HCT116 (cell line): ENCODE measurements around the gene TNFAIP3.

Experiments
- RAD21 ChIP-seq: IDR thresholded peaks from 2 replicates; pipeline ENCODE4 v1.6.1; 2012; ENCODE audit warnings: low read depth, mild to moderate bottlenecking
- SRF ChIP-seq: IDR thresholded peaks from 2 replicates; pipeline ENCODE4 v1.6.1; 2012; ENCODE audit warnings: low read depth
- TF ChIP-seq, protein P1 (sequence below): IDR thresholded peaks from 2 replicates; pipeline ENCODE4 v1.6.1; 2011; ENCODE audit warnings: mild to moderate bottlenecking, low read length, moderate library complexity; ENCODE audit not compliant: insufficient replicate concordance; ENCODE audit errors: extremely low read depth
- TF ChIP-seq, protein P2 (sequence below), 3 experiments: fragments of 200-600 bp in 1 of 3; sonication (generic) in 1 of 3; IDR thresholded peaks in 2 of 3; conservative IDR thresholded peaks in 1 of 3; 2 replicates each; pipeline ENCODE4 v1.5.1; 2012 to 2017; ENCODE audit warnings: low read depth in 2 of 3, low read length in 2 of 3, antibody characterized with exemption in 1 of 3, borderline replicate concordance in 1 of 3, control low read depth in 1 of 3, mild to moderate bottlenecking in 1 of 3, mixed read lengths in 1 of 3, mixed run types in 1 of 3, moderate library complexity in 1 of 3; ENCODE audit not compliant: insufficient read depth in 1 of 3
- TF ChIP-seq, protein P3 (sequence below): IDR thresholded peaks from 2 replicates; pipeline ENCODE4 v1.6.1; 2012

DNA sequence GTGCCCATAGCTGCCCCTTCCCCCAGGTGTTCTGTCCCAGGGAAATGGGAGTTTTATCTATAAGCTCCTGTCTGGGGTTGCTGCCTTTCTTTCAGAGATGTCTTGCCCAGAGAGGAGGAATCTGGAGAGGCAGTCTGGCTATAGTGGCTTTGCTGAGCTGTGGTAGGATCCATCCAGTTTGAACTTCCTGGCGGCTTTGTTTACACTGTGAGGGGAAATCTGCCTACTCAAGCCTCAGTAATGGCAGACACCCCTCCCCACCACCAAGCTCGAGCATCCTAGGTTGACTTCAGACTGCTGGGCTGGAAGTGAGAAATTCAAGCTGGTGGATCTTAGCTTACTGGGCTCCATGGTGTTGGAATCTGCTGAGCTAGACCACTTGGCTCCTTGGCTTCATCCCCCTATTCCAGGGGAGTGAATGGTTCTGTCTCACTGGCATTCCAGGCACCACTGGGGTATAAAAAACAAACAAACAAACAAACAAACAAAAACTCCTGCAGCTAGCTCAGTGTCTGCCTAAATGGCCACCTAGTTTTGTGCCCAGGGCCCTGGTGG lies 24.0 kb downstream of the TNFAIP3 start:
- TF ChIP-seq, protein P1, sequence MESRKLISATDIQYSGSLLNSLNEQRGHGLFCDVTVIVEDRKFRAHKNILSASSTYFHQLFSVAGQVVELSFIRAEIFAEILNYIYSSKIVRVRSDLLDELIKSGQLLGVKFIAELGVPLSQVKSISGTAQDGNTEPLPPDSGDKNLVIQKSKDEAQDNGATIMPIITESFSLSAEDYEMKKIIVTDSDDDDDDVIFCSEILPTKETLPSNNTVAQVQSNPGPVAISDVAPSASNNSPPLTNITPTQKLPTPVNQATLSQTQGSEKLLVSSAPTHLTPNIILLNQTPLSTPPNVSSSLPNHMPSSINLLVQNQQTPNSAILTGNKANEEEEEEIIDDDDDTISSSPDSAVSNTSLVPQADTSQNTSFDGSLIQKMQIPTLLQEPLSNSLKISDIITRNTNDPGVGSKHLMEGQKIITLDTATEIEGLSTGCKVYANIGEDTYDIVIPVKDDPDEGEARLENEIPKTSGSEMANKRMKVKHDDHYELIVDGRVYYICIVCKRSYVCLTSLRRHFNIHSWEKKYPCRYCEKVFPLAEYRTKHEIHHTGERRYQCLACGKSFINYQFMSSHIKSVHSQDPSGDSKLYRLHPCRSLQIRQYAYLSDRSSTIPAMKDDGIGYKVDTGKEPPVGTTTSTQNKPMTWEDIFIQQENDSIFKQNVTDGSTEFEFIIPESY, result no peak
- TF ChIP-seq, protein P2, sequence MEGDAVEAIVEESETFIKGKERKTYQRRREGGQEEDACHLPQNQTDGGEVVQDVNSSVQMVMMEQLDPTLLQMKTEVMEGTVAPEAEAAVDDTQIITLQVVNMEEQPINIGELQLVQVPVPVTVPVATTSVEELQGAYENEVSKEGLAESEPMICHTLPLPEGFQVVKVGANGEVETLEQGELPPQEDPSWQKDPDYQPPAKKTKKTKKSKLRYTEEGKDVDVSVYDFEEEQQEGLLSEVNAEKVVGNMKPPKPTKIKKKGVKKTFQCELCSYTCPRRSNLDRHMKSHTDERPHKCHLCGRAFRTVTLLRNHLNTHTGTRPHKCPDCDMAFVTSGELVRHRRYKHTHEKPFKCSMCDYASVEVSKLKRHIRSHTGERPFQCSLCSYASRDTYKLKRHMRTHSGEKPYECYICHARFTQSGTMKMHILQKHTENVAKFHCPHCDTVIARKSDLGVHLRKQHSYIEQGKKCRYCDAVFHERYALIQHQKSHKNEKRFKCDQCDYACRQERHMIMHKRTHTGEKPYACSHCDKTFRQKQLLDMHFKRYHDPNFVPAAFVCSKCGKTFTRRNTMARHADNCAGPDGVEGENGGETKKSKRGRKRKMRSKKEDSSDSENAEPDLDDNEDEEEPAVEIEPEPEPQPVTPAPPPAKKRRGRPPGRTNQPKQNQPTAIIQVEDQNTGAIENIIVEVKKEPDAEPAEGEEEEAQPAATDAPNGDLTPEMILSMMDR (IDR thresholded peaks at IDR 0.05 in 2 of 3, conservative IDR thresholded peaks at IDR 0.05 in 1 of 3; ENCODE audit: borderline replicate concordance in 1 of 3, insufficient read depth in 1 of 3, low read depth in 2 of 3, low read length in 2 of 3), result no peak
- TF ChIP-seq SRF, result no peak
- TF ChIP-seq, protein P3, sequence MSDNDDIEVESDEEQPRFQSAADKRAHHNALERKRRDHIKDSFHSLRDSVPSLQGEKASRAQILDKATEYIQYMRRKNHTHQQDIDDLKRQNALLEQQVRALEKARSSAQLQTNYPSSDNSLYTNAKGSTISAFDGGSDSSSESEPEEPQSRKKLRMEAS, result no peak
- TF ChIP-seq RAD21, result no peak
